GM11168 (cell line): ENCODE data around the gene MPLKIP.
"Not testable (repeated sequence)": the region's sequence is repeated elsewhere in the genome, so short reads cannot be mapped to it uniquely, and the experiment has no call there.

ENCODE experiments used
- in situ Hi-C: fragments of 300-500 bp; cut with MboI; formaldehyde crosslinking; loops from one replicate; pipeline ENCODE4 v1.12.0; 2022; ENCODE audit warnings: low sequenced_read_pairs; ENCODE audit not compliant: unreplicated experiment

MPLKIP gene

GRCh38 chr7:40134428-40135316 is at the start of gene MPLKIP, which contains the start of gene SUGCT:
TSS of gene MPLKIP (minus strand) at chr7:40134622. CDS start at chr7:40134567, 55 bp downstream.
TSS of gene SUGCT (plus strand) at chr7:40135005.
- in situ Hi-C loops = no loop called here

GRCh38 chr7:40182452-40182851 is 48.0 kb upstream of the MPLKIP start:
- in situ Hi-C loops = no loop called here

- in situ Hi-C loops = no loop called here
Observed at GRCh38 chr7:40177071-40177470, 42.6 kb upstream of the MPLKIP start.

GRCh38 chr7:40175725-40176510 is 41.5 kb upstream of the MPLKIP start:
- in situ Hi-C loops = no loop called here

GRCh38 chr7:40175256-40175655 is 40.8 kb upstream of the MPLKIP start:
- in situ Hi-C loops = not testable (repeated sequence)

GRCh38 chr7:40173121-40173520 is 38.7 kb upstream of the MPLKIP start:
- in situ Hi-C loops = not testable (repeated sequence)

- in situ Hi-C loops = not testable (repeated sequence)
Observed at GRCh38 chr7:40168266-40168665, 33.8 kb upstream of the MPLKIP start.

- in situ Hi-C loops = no loop called here
Observed at GRCh38 chr7:40167291-40167690, 32.9 kb upstream of the MPLKIP start.

- in situ Hi-C loops = no loop called here
Observed at GRCh38 chr7:40165216-40165615, 30.8 kb upstream of the MPLKIP start.

GRCh38 chr7:40162516-40162915 is 28.1 kb upstream of the MPLKIP start:
- in situ Hi-C loops = no loop called here

- in situ Hi-C loops = no loop called here
Observed at GRCh38 chr7:40156988-40157387, 22.6 kb upstream of the MPLKIP start.

- in situ Hi-C loops = no loop called here
Observed at GRCh38 chr7:40151504-40151903, 17.1 kb upstream of the MPLKIP start.

GRCh38 chr7:40148671-40149070 is 14.2 kb upstream of the MPLKIP start:
- in situ Hi-C loops = no loop called here

GRCh38 chr7:40148247-40148580 is 13.8 kb upstream of the MPLKIP start:
- in situ Hi-C loops = not testable (repeated sequence)

- in situ Hi-C loops = no loop called here
Observed at GRCh38 chr7:40147371-40148246, 13.2 kb upstream of the MPLKIP start.

GRCh38 chr7:40145596-40146130 is 11.2 kb upstream of the MPLKIP start:
- in situ Hi-C loops = not testable (repeated sequence)

GRCh38 chr7:40141916-40142315 is 7.5 kb upstream of the MPLKIP start:
- in situ Hi-C loops = not testable (repeated sequence)

- in situ Hi-C loops = not testable (repeated sequence)
Observed at GRCh38 chr7:40139891-40140290, 5.5 kb upstream of the MPLKIP start.

GRCh38 chr7:40138973-40139372 is 4.6 kb upstream of the MPLKIP start:
- in situ Hi-C loops = no loop called here

- in situ Hi-C loops = no loop called here
Observed at GRCh38 chr7:40137563-40137962, 3.1 kb upstream of the MPLKIP start.
